22Rv1 (cell line): ENCODE results near the gene ZDHHC3.

Source experiments
- CTCF ChIP-seq: fragments of 450-650 bp; IDR thresholded peaks from 2 replicates; pipeline ENCODE4 v1.5.1; 2017; ENCODE audit warnings: mild to moderate bottlenecking
- ZFX ChIP-seq: fragments of 450-650 bp; IDR thresholded peaks from 2 replicates; pipeline ENCODE4 v1.6.1; 2017; ENCODE audit warnings: antibody characterized with exemption, borderline replicate concordance

GRCh38 chr3:45002720-45003119 is 26.7 kb upstream of the ZDHHC3 start:
- TF ChIP-seq CTCF: no peak
- TF ChIP-seq ZFX: no peak
